CD14-positive monocyte (primary cell): ENCODE data around the gene HS6ST3. TPM values are rescaled to one million over a fixed set of nuclear protein-coding genes. Genes with fewer than 3 reads are reported as not detected.

Experiments used
- DNase-seq, 3 donors: peaks; one replicate each; pipeline ENCODE4 v3.0.0-alpha.2; 2011 to 2022
- H2AFZ ChIP-seq: 2 replicates; pipeline ENCODE4 v1.6.0; 2012; ENCODE audit warnings: mild to moderate bottlenecking, low read depth, low read length, inconsistent platforms; ENCODE audit not compliant: insufficient read depth, poor library complexity, severe bottlenecking
- H3K27ac ChIP-seq, 2 donors: 1 replicate in 1 of 2; 2 replicates in 1 of 2; pipeline ENCODE4 v1.5.1; 2012 to 2013; ENCODE audit warnings: low read length in 2 of 2, control low read depth in 1 of 2, inconsistent platforms in 1 of 2, low read depth in 1 of 2, mild to moderate bottlenecking in 1 of 2
- H3K27me3 ChIP-seq, 2 donors: one replicate each; pipeline versions ENCODE4 v1.6.0 to v1.6.1; 2011 to 2013; ENCODE audit warnings: low read length in 2 of 2; ENCODE audit not compliant: control insufficient read depth in 2 of 2, insufficient read depth in 2 of 2
- H3K36me3 ChIP-seq, 2 donors: replicated peaks in 1 of 2; 1 replicate in 1 of 2; 2 replicates in 1 of 2; pipeline versions ENCODE4 v1.5.1 to v1.6.1; 2012 to 2013; ENCODE audit warnings: low read length in 2 of 2, control low read depth in 1 of 2, inconsistent platforms in 1 of 2, mild to moderate bottlenecking in 1 of 2; ENCODE audit not compliant: insufficient read depth in 2 of 2, control insufficient read depth in 1 of 2
- H3K4me1 ChIP-seq, 2 donors: 1 replicate in 1 of 2; 2 replicates in 1 of 2; pipeline versions ENCODE4 v1.5.1 to v1.6.1; 2012 to 2013; ENCODE audit warnings: low read length in 2 of 2, control low read depth in 1 of 2, inconsistent platforms in 1 of 2, mild to moderate bottlenecking in 1 of 2, moderate library complexity in 1 of 2; ENCODE audit not compliant: insufficient read depth in 2 of 2, control insufficient read depth in 1 of 2
- H3K4me2 ChIP-seq: replicated peaks from 2 replicates; pipeline ENCODE3; 2012; ENCODE audit warnings: low read length, moderate library complexity, mild to moderate bottlenecking; ENCODE audit not compliant: poor library complexity, severe bottlenecking; ENCODE audit errors: extremely low read depth
- H3K4me3 ChIP-seq, 3 experiments: fragments of 200-600 bp in 1 of 3; sonication (generic) in 1 of 3; replicated peaks in 1 of 3; 1 replicate in 2 of 3; 2 replicates in 1 of 3; pipeline ENCODE4 v1.5.1; 2011 to 2013; ENCODE audit warnings: low read length in 3 of 3, mild to moderate bottlenecking in 3 of 3, control low read depth in 2 of 3, low read depth in 2 of 3, inconsistent platforms in 1 of 3, moderate library complexity in 1 of 3
- H3K79me2 ChIP-seq: 2 replicates; pipeline ENCODE4 v1.6.0; 2012; ENCODE audit warnings: mild to moderate bottlenecking, control low read depth, inconsistent platforms, low read length, moderate library complexity; ENCODE audit not compliant: insufficient read depth
- H3K9ac ChIP-seq: 2 replicates; pipeline ENCODE4 v1.6.0; 2017; ENCODE audit warnings: low read length, mild to moderate bottlenecking; ENCODE audit not compliant: insufficient read depth, poor library complexity, severe bottlenecking
- H3K9me3 ChIP-seq, 2 donors: replicated peaks in 1 of 2; 1 replicate in 1 of 2; 2 replicates in 1 of 2; pipeline versions ENCODE4 v1.5.1 to v1.6.1; 2012 to 2013; ENCODE audit warnings: low read length in 2 of 2, control low read depth in 1 of 2; ENCODE audit not compliant: control insufficient read depth in 1 of 2, insufficient read depth in 1 of 2
- H4K20me1 ChIP-seq: 2 replicates; pipeline ENCODE4 v1.6.0; 2012; ENCODE audit warnings: mild to moderate bottlenecking, low read length, control low read depth, moderate library complexity; ENCODE audit not compliant: insufficient read depth
- H3K27ac Mint-ChIP-seq, 7 donors: one replicate each; pipeline ENCODE4 v1.8.0; 2020; ENCODE audit warnings: mild to moderate bottlenecking in 7 of 7, mixed read lengths in 7 of 7, moderate library complexity in 6 of 7, inconsistent platforms in 2 of 7
- H3K27me3 Mint-ChIP-seq, 3 donors: one replicate each; pipeline ENCODE4 v1.8.0; 2021 to 2022; ENCODE audit warnings: low read depth in 3 of 3, mild to moderate bottlenecking in 3 of 3, mixed read lengths in 3 of 3, moderate library complexity in 3 of 3, inconsistent platforms in 1 of 3
- H3K36me3 Mint-ChIP-seq, 2 donors: one replicate each; pipeline ENCODE4 v1.8.0; 2020; ENCODE audit warnings: mixed read lengths in 2 of 2, inconsistent platforms in 1 of 2, mild to moderate bottlenecking in 1 of 2
- H3K4me1 Mint-ChIP-seq: one replicate; pipeline ENCODE4 v1.8.0; 2020; ENCODE audit warnings: mild to moderate bottlenecking, mixed read lengths
- H3K4me3 Mint-ChIP-seq, 2 donors: one replicate each; pipeline ENCODE4 v1.8.0; 2020; ENCODE audit warnings: mild to moderate bottlenecking in 2 of 2, mixed read lengths in 2 of 2, moderate library complexity in 1 of 2
- H3K9me3 Mint-ChIP-seq, 7 donors: one replicate each; pipeline ENCODE4 v1.8.0; 2020 to 2022; ENCODE audit warnings: mixed read lengths in 7 of 7, mild to moderate bottlenecking in 6 of 7, moderate library complexity in 6 of 7, inconsistent platforms in 2 of 7
- WGBS: methylation state at CpG from one replicate; pipeline ENCODE4 v1.1.5; 2013; ENCODE audit warnings: missing lambda C conversion rate; ENCODE audit not compliant: insufficient coverage; 5-methylcytosine and 5-hydroxymethylcytosine counted together
- intact Hi-C, 2 donors: fragments of 100-400 bp; cut with micrococcal nuclease; formaldehyde crosslinking; loops; one replicate each; pipeline versions ENCODE4 v1.15.0 to v1.15.1; 2023
- polyA plus RNA-seq, 3 donors: library from polyadenylated mRNA; depleted of rRNA in 1 of 3; unstranded in 2 of 3; stranded (reverse) in 1 of 3; fragments of 300-500 nt in 2 of 3; fragments of >200 nt in 1 of 3; fragmentation: Illumina TruSeq in 2 of 3; gene quantifications; 1 replicate in 2 of 3; 2 replicates in 1 of 3; pipeline ENCODE4 v1.2.3, GENCODE V29; 2012 to 2021
- TF ChIP-seq, protein P1 (sequence below): fragments of 200-600 bp; IDR thresholded peaks from one replicate; pipeline ENCODE4 v1.8.0; 2022; ENCODE audit warnings: antibody characterized with exemption, mild to moderate bottlenecking

HS6ST3 gene
- polyA plus RNA-seq, 3 donors, result not detected

- H3K27me3 Mint-ChIP-seq, result peaks cover 0 to 3% (median 0%) of the 10 kb centered on the region in 3 donors
- no peak for DNase-seq
Measured at GRCh38 chr13:96473526-96474180, 383.7 kb downstream of the HS6ST3 start.

DNA sequence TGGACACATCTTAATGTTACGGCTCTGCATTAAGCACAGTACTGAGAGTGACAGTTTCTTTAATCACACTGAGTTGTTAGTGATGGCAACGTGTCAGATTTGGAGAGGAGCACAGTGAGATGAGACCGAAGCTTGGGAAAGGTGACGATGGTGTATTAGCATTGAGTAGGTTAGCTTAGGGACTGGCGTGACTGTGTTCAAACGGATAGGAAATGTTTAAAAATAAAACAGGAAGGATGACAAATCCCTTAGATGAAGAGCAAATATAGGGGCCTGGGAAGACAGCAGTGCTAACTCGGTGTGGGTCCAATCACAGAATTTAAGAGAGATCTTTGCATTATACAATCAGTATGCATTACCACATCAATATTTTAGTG is 384.3 kb downstream of the HS6ST3 start:
- Histone ChIP-seq H2AFZ (no peak overlapping the region), H3K4me3 (no peak overlapping the region), H3K4me1 (no peaks in the 10 kb centered on the region), H3K9ac (no peak overlapping the region), H3K79me2 (no peaks in the 10 kb centered on the region), H4K20me1 (no peaks in the 10 kb centered on the region), H3K4me2 (no peak overlapping the region), H3K27me3 (no peaks in the 10 kb centered on the region), H3K27ac (no peak overlapping the region), H3K9me3 (peaks cover 4 to 12% of the 10 kb centered on the region in 2 donors), H3K36me3 (no peaks in the 10 kb centered on the region)
- Mint-ChIP-seq H3K9me3 (peaks cover 3 to 13% (median 8%) of the 10 kb centered on the region in 7 donors), H3K36me3 (no peaks in the 10 kb centered on the region), H3K27me3 (peaks cover 0 to 3% (median 0%) of the 10 kb centered on the region in 3 donors), H3K4me3 (no peak overlapping the region), H3K4me1 (no peaks in the 10 kb centered on the region), H3K27ac (no peak overlapping the region)
- 83% methylated on average over 4 of the region's 7 CpGs for WGBS
- TF ChIP-seq, protein P1, sequence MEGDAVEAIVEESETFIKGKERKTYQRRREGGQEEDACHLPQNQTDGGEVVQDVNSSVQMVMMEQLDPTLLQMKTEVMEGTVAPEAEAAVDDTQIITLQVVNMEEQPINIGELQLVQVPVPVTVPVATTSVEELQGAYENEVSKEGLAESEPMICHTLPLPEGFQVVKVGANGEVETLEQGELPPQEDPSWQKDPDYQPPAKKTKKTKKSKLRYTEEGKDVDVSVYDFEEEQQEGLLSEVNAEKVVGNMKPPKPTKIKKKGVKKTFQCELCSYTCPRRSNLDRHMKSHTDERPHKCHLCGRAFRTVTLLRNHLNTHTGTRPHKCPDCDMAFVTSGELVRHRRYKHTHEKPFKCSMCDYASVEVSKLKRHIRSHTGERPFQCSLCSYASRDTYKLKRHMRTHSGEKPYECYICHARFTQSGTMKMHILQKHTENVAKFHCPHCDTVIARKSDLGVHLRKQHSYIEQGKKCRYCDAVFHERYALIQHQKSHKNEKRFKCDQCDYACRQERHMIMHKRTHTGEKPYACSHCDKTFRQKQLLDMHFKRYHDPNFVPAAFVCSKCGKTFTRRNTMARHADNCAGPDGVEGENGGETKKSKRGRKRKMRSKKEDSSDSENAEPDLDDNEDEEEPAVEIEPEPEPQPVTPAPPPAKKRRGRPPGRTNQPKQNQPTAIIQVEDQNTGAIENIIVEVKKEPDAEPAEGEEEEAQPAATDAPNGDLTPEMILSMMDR, result no peak
- DNase-seq, result no peak
- intact Hi-C loops, result no loop called here

More at GRCh38 chr13:96473526-96474180, 383.7 kb downstream of the HS6ST3 start:
- H3K4me1 ChIP-seq, result no peaks in the 10 kb centered on the region
- intact Hi-C loops, result no loop called here
- 91% methylated on average over 9 of the region's 10 CpGs for WGBS
- TF ChIP-seq, protein P1, result no peak
- no peaks in the 10 kb centered on the region for H3K27me3 ChIP-seq
- Mint-ChIP-seq H3K4me1 (no peaks in the 10 kb centered on the region), H3K4me3 (no peak overlapping the region), H3K27ac (no peak overlapping the region), H3K36me3 (no peaks in the 10 kb centered on the region), H3K9me3 (peaks cover 2 to 11% (median 6%) of the 10 kb centered on the region in 7 donors)
- no peaks in the 10 kb centered on the region for H3K79me2 ChIP-seq
- no peak overlapping the region for H3K4me3 ChIP-seq
- H3K4me2 ChIP-seq, result no peak overlapping the region
- H3K36me3 ChIP-seq, result no peaks in the 10 kb centered on the region
- no peak overlapping the region for H2AFZ ChIP-seq
- H3K9me3 ChIP-seq, result peaks cover 4 to 12% of the 10 kb centered on the region in 2 donors
- no peaks in the 10 kb centered on the region for H4K20me1 ChIP-seq
- H3K27ac ChIP-seq, result no peak overlapping the region
- H3K9ac ChIP-seq, result no peak overlapping the region
